ENCODE data around the gene WFDC1. TPM values are rescaled to one million over a fixed set of nuclear protein-coding genes. Genes with fewer than 3 reads are reported as not detected.

The WFDC1 gene
- total and polyA plus RNA-seq, 4 donors, result 6.5 to 14.8 (median 11.4) TPM

DNA sequence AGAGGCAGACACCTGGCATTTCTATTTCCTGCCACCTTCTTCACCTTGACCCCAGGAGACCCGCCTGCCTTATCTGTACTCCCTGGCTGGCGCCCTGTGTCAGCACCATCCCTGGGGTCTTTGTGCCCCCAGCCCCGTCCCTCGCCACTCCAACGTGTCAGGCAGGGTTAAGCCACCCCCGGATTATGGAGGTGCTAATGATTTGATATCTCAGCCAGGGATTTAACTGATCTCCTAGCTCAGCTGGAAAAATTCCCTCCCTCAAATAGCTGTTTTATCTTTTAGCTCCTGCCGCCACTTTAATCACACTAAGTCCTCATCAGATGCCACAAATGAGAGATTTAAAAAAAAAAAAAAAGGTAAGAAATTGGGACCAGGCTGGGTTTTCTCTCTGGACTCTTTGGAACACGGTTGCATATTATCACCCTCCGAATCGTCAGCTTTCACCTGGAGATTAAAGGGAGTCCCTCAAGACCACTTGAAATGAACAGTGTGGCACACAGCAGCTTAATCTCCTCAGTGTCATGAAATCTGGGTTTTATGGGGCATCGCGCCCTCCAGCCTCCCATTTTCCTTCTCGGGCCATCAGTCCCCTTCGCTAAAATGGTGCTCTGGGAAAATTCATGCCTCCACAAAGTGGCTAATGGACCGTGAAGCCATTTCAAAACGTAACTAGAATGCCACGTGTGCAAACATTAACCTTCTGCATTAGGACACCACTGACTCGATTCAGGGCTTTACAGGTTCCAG lies 26.2 kb upstream of the WFDC1 start:
- no peak overlapping the region for H3K4me3 ChIP-seq
- no peaks in the 10 kb centered on the region for H3K36me3 ChIP-seq (ENCODE audit: control insufficient read depth in 4 of 4, insufficient read depth in 4 of 4, low read length in 4 of 4)
- no peak for DNase-seq
- WGBS, 2 donors, result 60 to 69% methylated on average over 18 of the region's 18 CpGs
- TF ChIP-seq, protein P1, sequence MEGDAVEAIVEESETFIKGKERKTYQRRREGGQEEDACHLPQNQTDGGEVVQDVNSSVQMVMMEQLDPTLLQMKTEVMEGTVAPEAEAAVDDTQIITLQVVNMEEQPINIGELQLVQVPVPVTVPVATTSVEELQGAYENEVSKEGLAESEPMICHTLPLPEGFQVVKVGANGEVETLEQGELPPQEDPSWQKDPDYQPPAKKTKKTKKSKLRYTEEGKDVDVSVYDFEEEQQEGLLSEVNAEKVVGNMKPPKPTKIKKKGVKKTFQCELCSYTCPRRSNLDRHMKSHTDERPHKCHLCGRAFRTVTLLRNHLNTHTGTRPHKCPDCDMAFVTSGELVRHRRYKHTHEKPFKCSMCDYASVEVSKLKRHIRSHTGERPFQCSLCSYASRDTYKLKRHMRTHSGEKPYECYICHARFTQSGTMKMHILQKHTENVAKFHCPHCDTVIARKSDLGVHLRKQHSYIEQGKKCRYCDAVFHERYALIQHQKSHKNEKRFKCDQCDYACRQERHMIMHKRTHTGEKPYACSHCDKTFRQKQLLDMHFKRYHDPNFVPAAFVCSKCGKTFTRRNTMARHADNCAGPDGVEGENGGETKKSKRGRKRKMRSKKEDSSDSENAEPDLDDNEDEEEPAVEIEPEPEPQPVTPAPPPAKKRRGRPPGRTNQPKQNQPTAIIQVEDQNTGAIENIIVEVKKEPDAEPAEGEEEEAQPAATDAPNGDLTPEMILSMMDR (IDR thresholded peaks at IDR 0.05; ENCODE audit: control extremely low read depth, extremely low read depth), result no peak
- no peak for ATAC-seq (ENCODE audit: insufficient read depth, low FRiP score)
- peaks cover 0 to 5% (median 0%) of the 10 kb centered on the region in 3 donors for H3K27me3 ChIP-seq (ENCODE audit: control insufficient read depth in 3 of 3, insufficient read depth in 3 of 3, low read length in 2 of 3)
- H3K9ac ChIP-seq (ENCODE audit: insufficient read depth in 1 of 2, low read length in 2 of 2), result no peak overlapping the region
- H3K27ac ChIP-seq (ENCODE audit: low read depth in 1 of 2, low read length in 1 of 2), result no peak overlapping the region
- no peaks in the 10 kb centered on the region for H3K4me1 ChIP-seq (ENCODE audit: control insufficient read depth in 5 of 5, insufficient read depth in 5 of 5, low read length in 5 of 5)
- H3K9me3 ChIP-seq (ENCODE audit: control insufficient read depth in 4 of 4, insufficient read depth in 3 of 4, low read length in 3 of 4), result no peaks in the 10 kb centered on the region

DNA sequence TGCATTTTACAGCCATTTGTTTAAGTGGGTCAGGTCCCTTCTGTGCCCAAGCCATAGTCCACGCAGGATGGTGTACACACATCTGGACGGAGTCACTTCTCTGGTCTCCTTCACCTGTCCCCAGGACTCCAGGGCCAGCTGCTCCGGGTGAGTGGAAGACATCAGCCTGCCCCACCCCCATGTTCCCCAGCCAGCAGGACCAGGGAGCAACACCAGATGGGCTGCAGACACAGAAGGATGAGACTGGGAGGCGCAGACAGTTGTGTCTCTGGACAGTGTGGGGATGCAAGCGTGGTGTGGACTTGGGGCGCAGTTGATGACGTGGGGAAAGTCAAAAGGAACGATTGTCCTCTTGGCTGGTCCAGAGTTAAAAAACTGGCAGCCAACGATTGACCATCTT lies 24.6 kb upstream of the WFDC1 start:
- Histone ChIP-seq H3K9me3 (ENCODE audit: control insufficient read depth in 4 of 4, insufficient read depth in 3 of 4, low read length in 3 of 4) (no peaks in the 10 kb centered on the region), H3K4me3 (no peak overlapping the region), H3K4me1 (ENCODE audit: control insufficient read depth in 5 of 5, insufficient read depth in 5 of 5, low read length in 5 of 5) (no peaks in the 10 kb centered on the region), H3K27me3 (ENCODE audit: control insufficient read depth in 3 of 3, insufficient read depth in 3 of 3, low read length in 2 of 3) (peaks cover 0 to 5% (median 0%) of the 10 kb centered on the region in 3 donors), H3K36me3 (ENCODE audit: control insufficient read depth in 4 of 4, insufficient read depth in 4 of 4, low read length in 4 of 4) (no peaks in the 10 kb centered on the region), H3K9ac (ENCODE audit: insufficient read depth in 1 of 2, low read length in 2 of 2) (no peak overlapping the region), H3K27ac (ENCODE audit: low read depth in 1 of 2, low read length in 1 of 2) (no peak overlapping the region)
- 91 to 93% methylated on average over 9 of the region's 9 CpGs for WGBS, 2 donors
- ATAC-seq (ENCODE audit: insufficient read depth, low FRiP score), result no peak
- no peak for DNase-seq
- TF ChIP-seq, protein P1 (IDR thresholded peaks at IDR 0.05; ENCODE audit: control extremely low read depth, extremely low read depth), result no peak

DNA sequence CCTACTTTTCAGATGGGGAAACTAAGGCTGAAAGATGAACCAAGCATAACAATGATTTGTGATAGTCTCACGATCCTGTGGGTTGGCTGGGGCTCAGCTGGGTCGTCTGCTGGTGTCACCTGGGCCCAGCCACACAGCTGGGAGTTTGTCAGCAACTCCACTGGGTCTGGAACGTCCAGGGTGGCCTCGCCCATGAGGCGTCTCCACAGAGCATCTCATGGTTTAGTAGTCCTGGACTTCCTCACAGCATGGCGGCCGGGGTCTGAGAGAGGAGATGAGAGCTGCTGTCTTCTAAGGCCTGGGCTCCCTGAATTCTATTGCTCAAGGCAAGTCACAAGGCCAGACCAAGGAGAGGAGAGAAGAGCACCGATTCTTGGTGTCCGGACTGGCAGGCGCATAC lies 24.1 kb upstream of the WFDC1 start:
- 81 to 89% methylated on average over 10 of the region's 10 CpGs for WGBS, 2 donors
- no peaks in the 10 kb centered on the region for H3K4me1 ChIP-seq (ENCODE audit: control insufficient read depth in 5 of 5, insufficient read depth in 5 of 5, low read length in 5 of 5)
- ATAC-seq (ENCODE audit: insufficient read depth, low FRiP score), result no peak
- peaks cover 0 to 5% (median 0%) of the 10 kb centered on the region in 3 donors for H3K27me3 ChIP-seq (ENCODE audit: control insufficient read depth in 3 of 3, insufficient read depth in 3 of 3, low read length in 2 of 3)
- no peak overlapping the region for H3K4me3 ChIP-seq
- no peaks in the 10 kb centered on the region for H3K36me3 ChIP-seq (ENCODE audit: control insufficient read depth in 4 of 4, insufficient read depth in 4 of 4, low read length in 4 of 4)
- DNase-seq, result no peak
- no peaks in the 10 kb centered on the region for H3K9me3 ChIP-seq (ENCODE audit: control insufficient read depth in 4 of 4, insufficient read depth in 3 of 4, low read length in 3 of 4)
- H3K9ac ChIP-seq (ENCODE audit: insufficient read depth in 1 of 2, low read length in 2 of 2), result no peak overlapping the region
- H3K27ac ChIP-seq (ENCODE audit: low read depth in 1 of 2, low read length in 1 of 2), result no peak overlapping the region
- TF ChIP-seq, protein P1 (IDR thresholded peaks at IDR 0.05; ENCODE audit: control extremely low read depth, extremely low read depth), result no peak
